CD4-positive, alpha-beta T cell treated with Interleukin-17A for 1 hour (primary cell): ENCODE data around the gene PKMYT1.
"Not testable (repeated sequence)": the region's sequence is repeated elsewhere in the genome, so short reads cannot be mapped to it uniquely, and the experiment has no call there.

Experiments
- DNase-seq: peaks from one replicate; pipeline ENCODE4 v3.0.0-alpha.2; 2020

PKMYT1 gene

DNA sequence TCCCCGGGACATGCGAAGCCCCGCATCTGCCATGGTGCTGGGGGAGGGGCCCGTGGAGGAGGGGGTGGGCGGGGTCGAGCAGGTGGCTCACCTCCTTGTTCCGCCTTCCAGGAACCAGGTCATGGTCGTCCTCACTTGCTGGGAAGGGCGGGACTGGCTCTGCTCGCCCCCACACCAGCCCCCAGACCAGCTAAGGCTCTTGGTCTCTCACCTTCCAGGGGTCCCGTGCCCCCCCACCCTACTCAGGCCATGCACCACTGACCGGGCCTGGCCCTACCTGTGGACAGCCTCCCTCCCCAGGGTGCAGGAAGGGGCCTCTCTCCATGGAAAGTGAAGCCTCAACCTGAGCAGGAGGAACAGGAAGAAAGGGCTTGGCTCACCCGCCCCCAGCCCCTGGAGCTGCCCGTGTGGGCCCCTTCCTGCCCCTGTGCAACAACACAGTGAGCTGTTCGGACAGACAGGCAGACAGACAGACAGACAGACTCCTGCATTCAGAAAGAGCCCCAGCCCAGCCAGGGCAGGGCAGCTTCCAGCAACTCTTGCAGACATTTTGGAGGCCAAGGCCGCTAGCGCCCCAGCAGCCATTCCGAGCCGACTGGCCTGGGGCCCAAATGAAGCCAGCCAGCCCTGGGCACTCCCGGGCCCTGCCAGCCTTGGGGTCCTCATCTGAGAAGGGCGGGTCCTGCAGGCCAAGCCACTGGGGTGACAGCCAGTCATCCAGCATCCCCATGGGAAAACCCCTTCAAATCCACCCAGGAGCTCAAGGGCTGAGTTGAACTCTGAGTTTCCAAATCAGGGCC, 24.3 kb downstream of the PKMYT1 start:
- DNase-seq, result no peak

GRCh38 chr16:2955438-2955778, 24.8 kb downstream of the PKMYT1 start:
- DNase-seq, result no peak

DNA sequence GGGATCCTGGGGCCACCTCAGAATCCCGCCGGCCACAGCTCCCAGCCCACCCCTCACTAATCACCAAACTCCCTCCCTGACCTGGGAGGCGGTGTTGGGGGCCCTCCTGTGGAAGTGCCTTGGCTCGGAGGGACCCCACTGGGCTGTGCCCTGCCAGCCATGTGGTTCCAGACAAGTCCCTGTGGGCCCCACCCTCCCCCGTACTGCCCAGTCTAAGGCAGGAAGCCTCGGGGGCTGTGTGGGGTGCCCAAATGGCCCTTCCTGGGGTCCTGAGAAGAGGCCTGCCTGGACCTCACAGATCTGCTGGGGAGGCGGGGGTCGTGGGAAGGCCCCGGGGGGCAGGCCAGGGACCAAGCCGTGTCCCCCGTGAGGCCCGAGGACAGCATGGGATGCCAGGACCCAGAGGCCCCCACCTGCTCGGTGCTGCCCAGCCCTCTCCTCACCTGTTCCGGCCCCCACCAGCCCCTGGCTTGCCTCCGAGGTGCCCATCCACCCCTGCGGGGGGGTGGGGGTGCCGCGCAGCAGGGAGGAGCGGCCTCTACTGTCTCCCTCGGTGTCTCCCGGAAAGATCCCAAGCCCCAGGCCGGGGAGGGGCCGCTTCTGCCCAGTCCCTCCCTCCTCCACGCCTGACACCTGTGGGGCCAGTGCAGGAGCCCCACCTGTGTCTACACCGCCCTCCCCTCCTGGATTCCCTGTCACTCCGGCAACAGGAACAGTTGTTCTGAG, 25.4 kb downstream of the PKMYT1 start:
- DNase-seq, result no peak

GRCh38 chr16:2953706-2954627, 26.3 kb downstream of the PKMYT1 start:
- no peak for DNase-seq

DNA sequence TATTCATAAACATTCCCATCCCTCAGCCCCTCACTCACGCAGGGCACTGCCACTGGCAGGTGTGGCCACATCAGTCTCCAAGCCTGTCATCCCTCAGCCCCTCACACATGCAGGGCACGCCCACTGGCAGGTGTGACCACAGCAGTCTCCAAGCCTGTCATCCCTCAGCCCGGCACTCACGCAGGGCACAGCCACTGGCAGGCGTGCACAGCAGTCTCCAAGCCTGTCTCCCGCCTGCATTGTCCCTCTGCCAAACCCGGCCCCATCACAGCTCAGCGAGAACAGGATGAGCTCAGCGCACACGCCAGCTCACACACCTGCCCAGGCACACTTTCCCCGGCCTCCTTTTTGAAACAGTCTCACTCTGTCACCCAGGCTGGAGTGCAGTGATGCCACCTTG, 27.6 kb downstream of the PKMYT1 start:
- DNase-seq, result no peak

GRCh38 chr16:2950773-2951172, 29.5 kb downstream of the PKMYT1 start:
- no peak for DNase-seq

DNA sequence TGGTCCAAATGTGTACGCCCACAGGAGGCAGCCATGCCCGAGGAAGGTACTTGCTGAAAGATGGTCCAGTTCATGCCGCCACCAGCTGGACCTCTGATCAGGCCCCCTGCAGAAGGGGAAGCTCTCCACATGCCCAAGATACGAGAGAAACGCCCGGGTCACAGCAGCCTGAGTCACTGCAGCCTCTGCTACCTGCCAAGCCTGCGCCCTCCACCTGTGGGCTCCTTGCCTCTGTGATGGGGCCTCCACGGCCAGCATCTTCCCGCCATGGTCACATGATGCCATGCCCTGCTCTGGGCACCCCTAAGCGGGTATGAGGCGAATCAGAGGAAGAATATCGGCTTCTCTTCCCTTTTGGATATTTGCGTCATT, 29.9 kb downstream of the PKMYT1 start:
- no peak for DNase-seq

GRCh38 chr16:2949705-2950352, 30.4 kb downstream of the PKMYT1 start:
- no peak for DNase-seq

DNA sequence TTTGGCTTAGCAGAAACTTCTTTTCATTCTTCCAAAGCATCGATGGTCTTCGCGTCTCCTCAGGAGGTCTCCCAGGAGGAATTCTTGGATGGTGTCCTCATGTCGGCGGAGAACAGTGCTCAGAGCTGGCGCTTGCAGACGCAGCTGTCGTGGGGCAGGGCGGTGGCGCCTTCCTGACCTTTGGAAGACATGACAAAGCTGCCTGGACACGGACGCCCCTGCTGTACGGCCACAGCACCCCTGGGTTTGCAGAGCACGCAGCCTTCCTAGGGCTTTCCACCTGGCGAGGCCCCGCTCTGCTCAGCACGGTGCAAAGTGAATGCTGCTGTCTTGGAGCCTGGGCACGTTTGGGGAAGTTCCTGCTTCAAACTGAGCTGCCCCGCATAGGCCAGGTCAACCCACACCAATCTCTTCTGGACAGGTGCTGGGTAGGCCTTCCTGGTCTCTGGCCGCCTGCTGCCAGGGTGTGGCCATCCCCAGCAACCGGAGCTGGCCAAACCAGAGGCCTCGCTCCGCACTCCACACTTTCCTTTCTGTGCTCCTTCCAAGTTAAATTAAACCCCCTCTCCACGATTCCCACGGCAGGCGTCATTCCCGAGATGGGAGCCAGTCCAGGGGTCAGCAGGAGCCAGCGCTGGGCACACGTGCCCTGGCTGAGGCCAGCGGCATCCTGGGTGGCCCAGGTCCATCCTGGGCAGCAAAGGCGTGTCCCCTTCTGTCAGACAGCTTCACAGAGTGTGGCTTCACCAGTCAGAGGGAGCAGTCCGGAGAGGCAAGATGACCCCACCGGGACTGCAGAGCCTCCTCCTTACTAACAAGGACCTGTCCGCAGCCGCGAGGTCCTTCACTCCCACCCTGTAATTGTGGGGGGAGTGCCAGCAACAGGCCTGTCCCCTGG, 31.2 kb downstream of the PKMYT1 start:
- no peak for DNase-seq

GRCh38 chr16:2946649-2947048, 33.6 kb downstream of the PKMYT1 start:
- no peak for DNase-seq

DNA sequence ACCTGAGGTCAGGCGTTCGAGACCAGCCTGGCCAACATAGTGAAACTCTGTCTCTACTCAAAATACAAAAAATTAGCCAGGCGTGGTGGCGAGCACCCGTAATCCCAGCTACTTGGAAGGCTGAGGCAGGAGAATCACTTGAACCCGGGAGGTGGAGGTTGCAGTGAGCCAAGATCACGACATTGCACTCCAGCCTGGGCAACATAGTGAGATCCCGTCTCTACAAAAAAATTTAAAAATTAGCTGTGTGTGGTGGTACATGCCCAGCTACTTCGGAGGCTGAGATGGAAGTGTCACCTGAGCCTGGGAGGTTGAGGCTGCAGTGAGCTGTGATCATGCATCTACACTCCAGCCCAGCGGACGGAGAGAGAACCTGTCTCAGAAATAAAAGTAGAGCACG, 36.5 kb downstream of the PKMYT1 start:
- not testable (repeated sequence) for DNase-seq

GRCh38 chr16:2942045-2942444, 38.2 kb downstream of the PKMYT1 start:
- DNase-seq, result no peak

DNA sequence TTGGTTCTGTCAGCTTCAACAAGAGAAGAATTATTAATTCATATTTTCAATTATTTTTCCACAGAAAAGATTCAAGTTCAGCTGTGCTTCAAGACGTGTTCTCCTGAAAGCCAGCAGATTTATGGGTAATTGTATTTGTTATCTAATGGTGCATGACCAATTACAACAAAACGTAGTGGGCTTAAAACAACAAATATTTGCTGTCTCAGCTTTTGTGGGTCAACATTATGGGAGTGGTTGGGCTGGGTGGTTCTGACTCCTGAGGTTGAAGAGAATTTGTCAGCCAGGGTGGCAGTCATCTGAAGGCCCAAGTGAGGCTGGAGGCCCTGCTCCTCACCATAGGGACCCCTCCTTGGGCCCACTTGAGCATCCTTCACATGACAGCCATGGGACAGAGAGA, 40.3 kb downstream of the PKMYT1 start:
- DNase-seq, result no peak

DNA sequence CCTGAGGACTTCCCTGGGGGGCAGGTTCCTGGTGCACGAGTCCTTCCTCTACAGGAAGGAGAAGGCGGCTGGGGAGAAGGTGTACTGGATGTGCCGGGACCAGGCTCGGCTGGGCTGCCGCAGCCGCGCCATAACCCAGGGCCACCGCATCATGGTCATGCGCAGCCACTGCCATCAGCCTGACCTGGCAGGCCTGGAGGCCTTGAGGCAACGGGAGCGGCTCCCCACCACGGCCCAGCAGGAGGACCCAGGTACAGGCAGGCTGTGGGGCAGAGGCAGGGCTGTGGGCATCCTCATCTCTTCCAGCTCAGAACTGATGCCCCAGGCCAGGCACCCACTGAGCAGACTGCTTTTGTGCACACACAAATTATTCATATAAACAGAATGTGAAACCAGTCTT, 42.0 kb downstream of the PKMYT1 start:
- DNase-seq, result no peak

GRCh38 chr16:2937170-2937569, 43.1 kb downstream of the PKMYT1 start:
- DNase-seq, result no peak

DNA sequence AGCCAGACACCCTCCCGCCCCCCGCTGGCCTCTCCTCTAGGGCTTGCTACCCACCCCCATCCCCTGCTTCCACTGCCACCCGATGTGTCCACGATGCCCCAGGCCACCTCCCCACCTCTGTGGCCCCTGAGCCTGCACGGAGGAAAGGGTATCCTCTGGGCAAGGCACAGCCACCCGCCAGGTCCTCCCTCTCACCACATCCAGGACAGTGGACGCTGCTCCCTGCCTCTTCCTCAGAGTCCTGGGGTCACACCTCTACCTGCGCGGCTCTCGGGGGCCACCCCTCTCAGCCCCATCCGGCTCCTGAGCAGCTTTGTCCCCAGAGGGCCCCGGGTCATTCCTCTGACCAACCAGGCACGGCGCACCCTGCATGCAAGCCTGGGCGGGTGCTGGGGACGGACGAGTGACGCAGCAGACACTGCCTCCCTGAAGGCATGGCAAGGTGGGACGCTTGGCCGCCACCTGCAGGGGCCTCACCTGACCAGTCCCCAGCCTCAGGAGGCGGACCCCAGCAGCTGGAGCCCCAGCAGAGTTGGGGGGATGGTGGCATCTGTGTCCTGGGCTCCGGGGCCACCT, 43.7 kb downstream of the PKMYT1 start:
- no peak for DNase-seq

- no peak for DNase-seq
Measured at GRCh38 chr16:2934450-2934849, 45.8 kb downstream of the PKMYT1 start.

- no peak for DNase-seq
Measured at GRCh38 chr16:2933701-2934100, 46.5 kb downstream of the PKMYT1 start.

- no peak for DNase-seq
Measured at GRCh38 chr16:2933136-2933535, 47.1 kb downstream of the PKMYT1 start.

DNA sequence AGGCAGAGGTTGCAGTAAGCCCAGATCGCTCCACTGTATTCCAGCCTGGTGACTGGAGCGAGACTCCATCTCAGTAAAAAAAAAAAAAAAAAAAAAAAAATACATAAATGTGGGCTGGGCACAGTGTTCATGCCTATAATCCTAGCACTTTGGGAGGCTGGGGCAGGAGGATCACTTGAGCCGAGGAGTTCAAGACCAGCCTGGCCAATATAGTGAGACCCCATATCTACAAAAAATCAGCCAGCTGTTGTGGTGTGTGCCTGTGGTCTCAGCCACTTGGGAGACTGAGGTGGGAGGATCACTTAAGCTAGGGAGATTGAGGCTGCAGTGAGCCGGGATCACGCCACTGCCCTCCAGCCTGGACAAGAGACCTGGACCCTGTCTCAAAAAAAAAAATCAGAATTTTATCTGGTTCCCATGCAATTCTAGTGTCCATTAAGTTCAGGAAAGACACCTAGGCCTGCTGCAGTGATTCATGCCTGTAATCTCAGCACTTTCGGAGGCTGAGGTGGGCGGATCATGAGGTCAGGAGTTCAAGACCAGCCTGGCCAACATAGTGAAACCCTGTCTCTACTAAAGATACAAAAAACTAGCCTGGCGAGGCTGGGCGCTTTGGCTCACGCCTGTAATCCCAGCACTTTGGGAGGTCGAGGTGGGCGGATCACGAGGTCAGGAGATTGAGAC, 48.9 kb downstream of the PKMYT1 start:
- DNase-seq, result not testable (repeated sequence)

DNA sequence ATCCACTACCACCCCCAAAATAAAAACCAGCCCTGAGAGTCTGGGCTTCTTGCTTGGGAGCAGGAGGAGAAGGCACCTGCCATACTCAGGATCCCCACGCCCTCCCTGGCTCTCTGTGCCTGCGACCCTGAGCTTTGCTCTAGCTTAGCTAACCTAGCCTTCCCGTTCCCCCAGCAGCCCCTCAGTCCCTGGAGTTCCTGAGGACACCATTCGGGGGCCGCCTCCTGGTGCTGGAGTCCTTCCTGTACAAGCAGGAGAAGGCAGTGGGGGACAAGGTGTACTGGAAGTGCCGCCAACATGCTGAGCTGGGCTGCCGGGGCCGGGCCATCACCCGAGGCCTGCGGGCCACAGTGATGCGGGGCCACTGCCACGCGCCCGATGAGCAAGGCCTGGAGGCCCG, 50.0 kb downstream of the PKMYT1 start:
- DNase-seq, result no peak
